ENCODE measurements around the gene ATP8B3.

The ATP8B3 gene

GRCh38 chr19:1811942-1812425 is at the start of gene ATP8B3:
Gene ATP8B3, minus strand, starts transcription at chr19:1812276. Its CDS starts 540 bp downstream, at chr19:1811736.
- DNase-seq = no peak

DNA sequence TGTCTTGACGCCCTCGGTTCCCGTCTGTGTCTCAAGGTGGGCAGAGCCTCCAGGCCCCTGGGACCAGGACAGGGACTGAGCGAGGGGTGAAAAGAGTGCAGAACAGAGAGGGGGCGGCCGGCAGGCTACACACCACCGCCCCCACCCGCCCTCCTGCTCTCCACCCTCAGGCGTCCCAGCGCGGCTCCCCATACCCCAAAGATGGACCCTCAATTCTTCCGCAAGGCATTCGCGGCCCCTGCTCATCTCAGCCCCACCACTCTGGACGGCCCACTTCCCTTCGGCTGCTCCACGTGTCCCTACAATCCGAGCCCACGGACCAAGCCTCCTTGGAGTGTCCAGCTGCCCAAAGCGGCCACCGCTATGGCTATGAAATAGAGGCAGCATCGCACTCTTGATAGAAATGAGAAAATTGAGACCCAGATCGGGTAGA is 49.5 kb upstream of the ATP8B3 start:
- DNase-seq = no peak

DNA sequence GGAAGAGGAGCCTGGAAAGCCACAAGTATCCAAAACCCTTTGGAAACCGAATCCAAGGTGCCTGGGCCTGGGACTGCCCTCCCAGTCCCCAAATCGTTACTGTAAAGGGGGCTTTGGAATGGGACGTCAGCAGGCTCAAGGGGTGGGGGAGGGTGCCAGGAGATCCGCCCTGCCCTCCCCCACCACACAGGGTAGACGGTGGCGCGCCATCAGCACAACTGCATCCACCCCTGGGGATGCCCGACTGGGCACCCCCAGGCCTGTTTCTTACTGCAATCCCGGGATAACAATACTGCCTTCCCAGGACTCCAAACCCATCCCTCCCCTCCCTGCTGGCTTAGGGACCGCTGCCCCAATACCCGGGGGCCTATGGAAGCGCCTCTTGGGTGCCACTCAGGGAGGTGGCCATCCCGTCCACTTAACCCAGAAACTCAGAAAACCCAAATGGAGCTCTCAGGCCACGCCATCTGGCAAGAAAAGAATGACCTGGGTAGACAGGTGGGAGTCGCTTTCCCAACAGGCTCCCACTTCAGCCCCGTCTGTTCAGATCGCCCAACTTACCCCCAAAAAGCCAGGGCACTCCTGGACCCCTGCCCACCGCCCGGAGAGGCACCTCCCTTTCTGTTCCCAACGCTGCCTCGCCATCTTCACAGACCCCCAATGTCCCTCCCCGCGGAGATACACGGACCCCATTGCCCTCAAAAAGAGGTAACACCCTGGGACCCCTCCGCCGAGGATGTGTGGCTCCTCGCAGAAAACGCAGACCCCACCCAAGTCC is 48.9 kb upstream of the ATP8B3 start:
- no peak for DNase-seq

DNA sequence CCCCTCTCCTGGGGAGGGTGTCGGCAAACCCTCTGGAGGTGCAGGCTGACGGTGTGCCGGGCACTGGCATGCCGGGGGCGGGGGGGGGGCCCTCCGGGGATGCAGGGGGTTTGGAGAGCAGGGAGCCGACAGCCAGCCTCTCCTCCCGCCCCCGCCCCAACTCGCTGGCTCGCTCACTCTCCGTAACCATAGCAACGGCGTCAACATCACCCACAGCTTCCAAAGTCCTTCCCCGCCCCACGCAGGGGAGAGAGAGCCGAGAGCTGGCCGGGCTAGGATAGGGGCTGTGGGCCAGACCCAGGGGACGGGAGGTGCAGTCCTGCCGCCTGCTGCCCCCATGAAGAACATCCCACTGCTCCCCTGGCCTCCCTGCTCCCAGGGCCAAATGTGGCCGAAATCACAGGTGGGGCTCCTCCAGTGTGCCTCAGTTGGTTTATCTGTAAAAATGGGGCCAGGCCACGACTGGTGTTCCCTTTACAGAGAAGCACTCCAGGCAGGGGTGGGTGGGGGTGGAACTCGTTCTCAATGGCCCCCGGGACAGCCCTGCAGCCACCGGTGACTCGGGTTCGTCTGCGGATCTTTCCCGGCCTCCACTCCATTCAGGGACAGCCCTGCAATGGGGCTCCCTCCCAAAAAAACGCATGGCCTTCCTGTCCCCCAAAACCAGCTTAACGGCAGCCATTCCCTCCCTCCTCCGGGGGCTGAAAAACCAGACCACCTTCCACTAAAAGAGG is 48.1 kb upstream of the ATP8B3 start:
- DNase-seq = no peak

GRCh38 chr19:1859331-1859781 is 47.3 kb upstream of the ATP8B3 start:
- no peak for DNase-seq

DNA sequence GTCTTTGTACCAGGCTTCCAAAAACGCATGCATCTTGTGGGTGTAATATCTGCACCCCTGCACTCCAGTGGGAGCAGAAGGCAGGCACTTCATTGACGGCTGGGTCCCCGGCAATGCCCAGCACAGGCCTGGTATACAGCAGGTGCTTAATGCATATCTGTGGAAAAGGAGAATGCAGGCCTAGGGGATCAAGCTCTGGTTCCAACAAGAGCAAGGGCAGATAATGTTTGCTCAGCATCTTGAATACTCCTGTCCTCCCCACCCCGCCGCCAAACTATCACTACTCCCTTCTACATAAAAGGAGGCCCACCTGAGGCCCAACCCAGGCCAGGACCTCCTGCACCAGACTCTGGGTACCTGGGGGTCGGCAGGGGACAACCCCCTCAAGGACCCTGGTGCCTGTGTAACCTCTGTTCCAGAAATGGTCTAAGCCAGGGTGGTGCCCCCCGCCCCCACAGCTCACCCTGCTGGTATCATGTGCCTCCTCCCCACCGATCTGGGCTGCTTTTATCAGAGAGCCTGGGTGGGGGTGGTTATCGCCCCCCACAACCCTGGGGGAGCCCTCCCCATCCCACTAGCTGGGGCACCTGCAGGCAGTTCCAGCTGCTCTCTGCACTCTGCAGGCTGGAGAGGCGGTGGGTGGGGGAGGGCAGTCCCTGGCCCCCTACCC is 46.5 kb upstream of the ATP8B3 start:
- DNase-seq = no peak

- DNase-seq = no peak
Measured at GRCh38 chr19:1857648-1858326, 45.7 kb upstream of the ATP8B3 start.

- DNase-seq = no peak
Measured at GRCh38 chr19:1856698-1857603, 44.9 kb upstream of the ATP8B3 start.

- no peak for DNase-seq
Measured at GRCh38 chr19:1856345-1856697, 44.2 kb upstream of the ATP8B3 start.

DNA sequence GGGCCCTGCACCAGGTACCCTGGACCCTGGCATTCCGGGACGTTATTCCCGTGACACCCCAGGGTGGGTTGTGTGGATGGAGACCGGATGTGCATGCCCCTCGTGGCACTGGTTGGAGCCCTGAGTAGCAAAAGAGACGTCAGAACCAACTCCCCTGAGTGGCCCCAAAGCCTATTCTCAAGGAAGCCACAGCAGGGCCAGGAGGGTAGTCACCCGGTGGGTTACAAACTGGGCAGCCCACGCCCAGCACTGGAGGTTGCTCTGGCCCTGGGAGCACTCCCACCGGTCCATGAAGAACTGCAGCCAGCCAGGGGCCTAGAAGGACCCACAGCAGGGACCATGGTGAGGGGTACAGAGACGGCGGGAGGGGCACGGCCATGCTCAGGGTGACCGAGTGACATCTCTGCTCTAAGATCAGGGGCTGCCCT is 43.8 kb upstream of the ATP8B3 start:
- no peak for DNase-seq

- DNase-seq = no peak
Measured at GRCh38 chr19:1855040-1855827, 43.2 kb upstream of the ATP8B3 start.

DNA sequence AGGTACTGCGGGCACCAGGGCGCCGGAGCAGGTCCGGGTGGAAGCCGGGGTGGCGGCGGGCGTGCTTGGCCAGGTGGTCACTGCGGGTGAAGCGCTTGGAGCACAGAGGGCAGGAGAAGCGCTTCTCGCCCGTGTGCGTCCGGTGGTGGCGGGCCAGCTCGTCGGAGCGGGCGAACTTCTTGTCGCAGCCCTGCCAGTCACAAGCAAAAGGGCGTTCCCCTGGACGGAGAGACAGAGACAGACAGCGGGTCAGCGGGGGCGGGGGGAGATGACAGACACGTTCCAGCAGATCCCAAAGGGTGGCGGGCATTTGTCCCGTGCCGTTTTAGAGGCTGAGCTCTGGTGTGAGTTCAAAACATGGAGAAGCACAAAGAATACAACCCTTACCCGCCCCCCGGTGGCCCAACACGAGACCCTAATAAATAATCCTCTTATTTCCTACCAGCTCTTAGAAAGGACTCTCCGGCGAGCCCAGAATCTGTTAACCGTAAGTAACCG is 42.5 kb upstream of the ATP8B3 start:
- DNase-seq = no peak

DNA sequence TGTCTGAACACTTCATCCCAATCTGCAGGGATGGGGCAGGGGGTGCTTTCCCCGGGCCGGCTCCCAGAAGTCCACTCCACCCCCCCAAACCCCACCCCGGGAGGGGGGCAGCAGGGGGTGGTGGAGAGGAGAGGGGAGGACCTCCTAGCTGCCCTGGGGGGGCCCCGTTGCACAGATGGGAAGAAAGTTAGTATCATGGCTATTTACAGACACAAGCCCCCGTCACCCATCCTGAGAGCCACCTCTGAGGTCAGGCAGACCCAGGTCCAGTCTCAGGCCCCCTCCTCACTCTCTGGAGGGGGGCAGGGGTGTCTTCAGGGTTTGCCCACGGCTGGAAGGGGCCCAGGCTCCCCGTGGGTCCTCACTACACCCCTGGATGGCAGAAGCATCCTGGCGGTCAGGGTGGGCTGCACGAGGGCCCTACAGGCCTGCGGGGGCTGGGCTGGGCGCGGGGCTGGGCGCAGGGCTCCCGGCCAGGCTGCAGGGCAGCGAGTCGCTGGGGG is 42.0 kb upstream of the ATP8B3 start:
- no peak for DNase-seq

- no peak for DNase-seq
Measured at GRCh38 chr19:1853295-1854038, 41.4 kb upstream of the ATP8B3 start.

- no peak for DNase-seq
Measured at GRCh38 chr19:1852581-1853128, 40.6 kb upstream of the ATP8B3 start.

GRCh38 chr19:1851654-1852580 is 39.8 kb upstream of the ATP8B3 start:
- peak; percentile 70 for DNase-seq

DNA sequence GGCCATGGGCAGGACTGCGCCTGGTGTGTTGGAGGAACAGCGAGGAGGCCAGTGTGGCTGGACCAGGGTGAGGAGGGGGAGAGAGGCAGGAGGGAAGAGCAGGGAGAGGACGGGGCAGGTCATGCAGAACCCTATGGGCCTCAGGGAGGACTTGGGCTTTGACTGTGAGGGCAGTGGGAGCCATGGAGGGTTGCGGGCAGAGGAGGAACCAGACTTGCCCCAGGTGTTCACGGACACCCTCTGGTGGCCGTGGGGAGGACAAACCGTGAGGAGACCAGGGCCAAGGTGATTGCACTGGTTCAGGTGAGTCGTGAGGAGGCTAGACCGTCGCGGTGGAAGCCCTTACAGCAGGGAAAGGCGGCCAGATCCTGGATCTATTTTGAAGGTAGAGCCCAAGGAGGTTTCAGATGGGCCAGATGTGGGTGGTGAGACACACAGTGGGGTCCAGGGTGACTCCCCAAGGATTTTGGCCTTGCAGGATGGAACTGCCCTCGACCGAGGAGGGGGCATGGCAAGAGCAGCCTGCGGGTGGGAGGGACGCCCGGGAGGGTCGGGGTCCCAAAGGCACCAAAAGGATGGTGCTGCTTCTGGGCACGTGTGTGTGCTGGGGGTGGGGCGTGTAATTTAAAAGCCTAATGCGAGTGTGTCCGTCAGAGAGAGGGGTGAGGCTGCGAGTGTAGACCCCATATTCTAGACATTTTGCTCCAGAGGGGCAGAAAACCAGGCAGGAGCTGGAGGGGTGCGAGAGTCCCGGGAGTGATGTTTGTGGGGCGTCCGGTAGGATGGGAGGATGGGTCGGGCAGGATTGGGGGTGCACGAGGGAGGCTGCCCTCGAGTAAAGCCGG is 39.0 kb upstream of the ATP8B3 start:
- DNase-seq = no peak
